NCI-H2227 treated with DMSO at 0.1 percent for 48 hours (cell line): Measurements from ENCODE around the gene DPP10.

Experiments used
- DNase-seq: peaks from one replicate; lab custom pipeline; 2025; lab: John Stamatoyannopoulos, UW

Gene DPP10

DNA sequence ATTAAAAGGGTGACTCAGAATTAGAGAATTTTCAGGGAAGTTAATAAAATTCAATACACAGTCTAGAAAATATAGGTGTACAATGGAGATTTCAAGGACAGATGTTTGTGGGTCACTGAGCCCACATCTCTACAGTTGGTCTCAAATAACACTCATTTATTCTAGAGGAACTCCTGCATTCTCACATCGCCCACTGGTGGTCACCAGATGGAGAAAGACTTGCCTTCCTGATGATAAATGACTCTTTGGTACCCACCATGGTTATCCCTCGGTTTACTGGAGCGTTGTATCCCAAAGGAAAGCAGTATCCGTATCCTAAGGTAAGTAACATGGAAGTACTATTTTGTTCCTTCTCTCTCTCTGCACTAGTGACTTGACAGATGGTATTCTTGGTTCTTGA lies 1297.1 kb downstream of the DPP10 start:
- DNase-seq = no peak

DNA sequence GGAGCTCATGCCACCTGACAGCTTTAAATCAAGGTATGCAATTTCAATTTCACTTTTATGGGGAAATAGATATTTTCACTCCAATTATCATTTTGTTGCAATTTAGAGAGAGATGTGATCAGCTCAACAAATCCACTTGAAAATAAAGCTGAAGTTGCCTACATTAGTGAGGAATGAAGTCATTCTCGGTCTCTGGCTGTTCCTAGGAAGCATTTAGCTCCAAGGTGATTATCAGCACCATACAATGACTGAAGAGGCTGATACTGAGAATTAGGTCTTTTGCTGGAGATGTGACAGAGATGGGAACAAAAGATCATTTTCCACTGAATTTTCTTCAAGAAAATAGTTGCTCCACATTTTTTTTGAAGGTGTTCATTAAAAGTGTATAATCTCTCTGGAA lies 1303.7 kb downstream of the DPP10 start:
- no peak for DNase-seq

DNA sequence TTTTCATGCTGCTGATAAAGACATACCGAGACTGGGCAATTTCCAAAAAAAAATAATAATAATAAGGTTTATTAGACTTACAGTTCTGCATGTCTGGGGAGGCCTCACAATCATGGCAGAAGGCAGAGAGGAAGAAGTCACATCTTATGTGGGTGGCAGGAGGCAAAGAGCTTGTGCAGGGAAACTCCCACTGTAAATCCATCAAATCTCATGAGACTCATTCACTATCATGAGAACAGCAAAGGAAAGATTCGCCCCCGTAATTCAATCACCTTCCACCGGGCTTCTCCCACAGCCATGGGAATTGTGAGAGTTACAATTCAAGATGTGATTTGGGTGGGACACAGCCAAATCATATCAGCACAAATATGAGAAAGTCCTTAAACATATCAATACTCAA lies 1314.8 kb downstream of the DPP10 start:
- no peak for DNase-seq

DNA sequence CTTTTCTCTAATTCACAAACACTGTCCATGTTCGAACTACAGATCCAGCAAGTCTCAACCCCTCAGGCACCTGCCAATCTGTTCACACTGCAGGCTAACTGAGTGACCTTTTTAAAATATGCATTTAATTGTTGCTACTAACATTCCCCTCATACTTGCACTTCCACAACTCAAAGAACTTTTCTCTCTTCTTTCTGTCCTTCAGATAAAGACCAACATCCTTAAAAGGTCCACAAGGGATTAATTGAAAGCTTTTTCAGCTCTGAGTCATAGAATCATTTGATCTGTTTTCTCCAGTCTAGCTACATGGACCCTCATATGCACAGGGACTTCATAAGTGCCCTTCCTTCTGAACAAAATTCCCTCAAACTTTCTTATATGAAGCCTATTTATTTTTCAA lies 1321.2 kb downstream of the DPP10 start:
- no peak for DNase-seq

DNA sequence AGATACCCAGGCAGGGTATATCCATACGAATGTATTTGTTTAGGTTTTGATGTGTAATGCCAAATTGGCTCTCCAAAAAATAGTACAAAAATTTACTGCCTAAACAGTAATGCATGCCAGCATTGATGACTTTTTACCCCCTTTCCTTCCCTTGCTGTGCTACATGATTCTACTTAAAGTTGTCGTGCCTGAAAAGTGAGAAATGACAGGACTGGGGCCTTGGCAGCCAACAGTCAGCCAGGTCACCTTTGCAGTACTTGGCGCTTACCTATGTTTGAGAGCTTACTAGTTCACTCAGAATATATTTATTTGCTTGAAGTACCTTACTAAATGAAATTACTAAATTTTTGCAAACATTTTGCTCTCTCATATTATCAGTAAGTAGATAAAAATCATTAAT lies 1329.1 kb downstream of the DPP10 start:
- no peak for DNase-seq

DNA sequence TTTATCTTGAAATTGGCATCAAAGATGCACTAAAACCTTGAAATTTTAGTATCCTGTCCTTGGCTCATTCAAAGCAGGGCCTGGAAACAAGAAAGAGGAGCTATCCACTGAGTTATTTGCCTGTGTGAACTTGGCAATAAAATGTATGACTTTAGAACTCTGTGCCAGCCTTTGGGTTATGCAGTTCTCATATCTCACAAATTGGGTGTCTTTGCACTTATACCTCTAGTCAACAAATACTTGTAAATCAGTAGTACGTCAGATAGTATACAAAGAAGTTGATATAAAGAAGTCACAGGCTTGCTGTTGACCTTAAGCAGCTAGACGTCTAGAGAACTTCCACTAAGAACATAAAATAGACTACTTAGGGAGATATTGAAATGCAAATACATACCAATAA lies 1331.9 kb downstream of the DPP10 start:
- DNase-seq = no peak

DNA sequence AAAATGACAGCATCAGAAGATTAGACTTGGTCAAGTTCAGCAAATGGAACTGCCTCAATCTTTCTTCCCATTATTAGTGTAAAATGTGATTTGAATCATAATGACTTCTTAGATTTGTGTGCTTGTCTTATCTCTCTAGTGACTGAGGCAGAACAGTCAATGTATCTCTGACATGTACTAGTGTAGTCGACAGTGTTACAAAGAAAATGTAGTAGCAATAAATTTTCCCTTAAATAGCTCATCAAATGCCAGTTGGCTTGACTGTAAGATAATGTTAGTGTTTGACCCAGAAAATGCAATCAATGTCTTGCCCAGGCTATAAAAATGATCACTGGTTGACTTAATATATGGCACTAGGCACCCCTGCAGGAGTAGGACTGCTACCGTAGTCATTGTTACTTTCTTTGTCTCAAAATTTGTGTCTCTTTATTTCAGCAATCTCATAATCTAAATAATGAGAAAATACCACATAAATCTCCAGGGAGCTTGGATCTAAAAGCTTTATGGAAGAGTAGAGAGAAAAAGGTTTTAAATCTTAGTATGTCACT lies 1336.7 kb downstream of the DPP10 start:
- DNase-seq = no peak

DNA sequence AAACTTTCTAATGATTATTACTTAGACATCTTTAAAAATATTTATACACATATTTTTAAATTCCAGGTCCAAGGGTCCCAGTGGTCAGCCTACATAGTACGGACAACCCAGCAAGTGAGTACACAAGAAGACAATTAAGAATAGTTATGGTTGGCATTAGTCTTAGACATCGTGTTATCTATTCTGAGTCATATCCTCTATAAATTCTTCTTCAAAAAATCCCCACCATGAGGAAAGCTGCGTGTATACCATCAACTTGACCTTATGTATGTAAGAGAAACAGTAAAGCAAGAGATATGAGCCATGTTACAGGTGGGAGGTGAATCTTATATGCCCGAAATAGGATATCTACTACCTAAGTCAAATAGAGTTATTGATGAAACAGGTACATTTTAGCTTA lies 1339.8 kb downstream of the DPP10 start:
- DNase-seq = no peak

DNA sequence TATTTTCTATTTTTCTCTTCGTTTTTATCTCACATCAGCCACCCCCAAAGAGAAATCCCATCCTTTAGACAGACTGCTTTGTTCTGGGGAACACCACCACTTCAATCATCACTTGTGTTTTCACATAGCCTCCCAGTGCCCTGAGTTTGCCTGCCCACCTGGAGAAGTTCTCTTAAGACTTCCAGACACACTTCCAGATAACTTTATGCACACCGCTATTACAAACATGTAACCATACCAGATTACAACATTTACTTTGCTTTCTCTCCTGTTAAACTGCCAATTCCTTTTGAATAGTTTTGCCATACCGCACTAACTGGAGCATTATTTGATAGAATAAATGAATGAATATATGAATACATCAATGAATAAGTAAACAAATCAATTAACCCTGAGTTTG lies 1353.6 kb downstream of the DPP10 start:
- DNase-seq = no peak

DNA sequence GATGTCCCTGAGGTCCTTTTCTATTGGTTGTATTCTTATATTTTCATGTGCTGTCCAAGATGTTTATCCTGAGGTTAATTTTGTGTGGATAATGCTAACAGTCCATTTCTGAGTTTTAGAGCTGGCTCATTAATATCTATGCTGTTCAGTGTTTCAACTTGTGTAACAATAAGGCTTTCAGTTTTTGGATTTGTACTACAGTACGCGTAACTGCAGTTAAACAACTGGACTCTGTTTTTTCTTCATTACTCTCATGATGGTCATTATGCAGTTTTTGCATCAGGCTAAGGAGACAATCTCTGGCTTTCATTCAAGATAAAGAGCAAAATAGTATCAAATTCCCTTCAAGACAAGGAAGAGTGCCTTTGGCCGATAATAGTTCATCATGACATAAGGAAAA lies 1364.8 kb downstream of the DPP10 start:
- DNase-seq = no peak

DNA sequence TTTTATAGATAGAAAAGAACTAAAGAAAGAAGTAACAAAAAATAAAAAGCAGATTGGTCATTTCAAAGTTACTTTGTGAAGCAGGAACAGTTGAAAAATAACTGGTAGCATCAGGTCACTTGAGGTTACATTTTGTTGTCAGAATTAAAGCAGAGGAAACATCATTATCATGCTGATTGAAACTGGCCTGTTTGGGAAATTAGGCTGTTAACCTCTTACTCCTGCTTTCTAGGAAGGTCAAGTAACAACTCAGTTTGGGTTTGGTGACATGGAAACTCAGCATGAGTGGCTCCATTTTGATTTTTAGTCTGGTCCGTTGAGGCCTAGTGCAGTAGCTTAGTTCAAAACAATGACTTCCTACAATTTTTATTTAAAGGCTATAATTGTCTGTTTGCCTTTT lies 1383.5 kb downstream of the DPP10 start:
- no peak for DNase-seq

DNA sequence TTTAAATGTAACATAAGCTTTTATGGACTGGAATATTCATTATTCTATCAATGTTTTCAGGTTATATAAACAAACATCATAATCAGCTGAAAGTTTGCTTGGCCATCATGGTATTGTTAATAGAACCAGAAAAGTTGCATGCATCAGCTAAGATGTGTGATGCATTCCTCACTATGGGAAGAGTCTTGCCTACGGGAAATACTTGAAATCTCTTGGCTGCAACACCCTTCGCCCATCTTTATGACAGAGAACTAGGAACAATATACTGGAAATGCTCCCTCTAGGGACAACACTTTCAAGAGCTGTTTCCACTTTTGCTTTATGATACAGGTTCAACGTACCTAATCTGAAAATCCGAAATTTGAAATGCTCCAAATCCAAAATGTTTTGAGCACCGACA lies 1390.8 kb downstream of the DPP10 start:
- no peak for DNase-seq

DNA sequence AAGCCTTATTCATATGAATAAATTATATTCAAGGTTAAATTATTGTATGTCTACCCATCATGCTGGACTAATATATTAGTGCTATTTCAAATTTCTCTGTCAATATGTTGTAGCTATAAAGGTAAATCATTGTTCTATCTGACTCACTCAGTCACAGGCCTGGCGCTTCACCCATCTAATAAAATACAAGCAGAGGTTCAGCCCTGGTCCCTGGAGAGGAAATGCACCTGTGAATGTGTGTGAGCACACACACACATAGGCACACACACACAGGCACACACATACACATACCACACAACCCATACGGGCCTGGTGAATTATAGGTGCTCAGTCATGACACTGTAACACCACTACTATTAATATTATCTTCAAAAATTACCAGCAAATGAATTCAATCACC lies 1396.1 kb downstream of the DPP10 start:
- no peak for DNase-seq

DNA sequence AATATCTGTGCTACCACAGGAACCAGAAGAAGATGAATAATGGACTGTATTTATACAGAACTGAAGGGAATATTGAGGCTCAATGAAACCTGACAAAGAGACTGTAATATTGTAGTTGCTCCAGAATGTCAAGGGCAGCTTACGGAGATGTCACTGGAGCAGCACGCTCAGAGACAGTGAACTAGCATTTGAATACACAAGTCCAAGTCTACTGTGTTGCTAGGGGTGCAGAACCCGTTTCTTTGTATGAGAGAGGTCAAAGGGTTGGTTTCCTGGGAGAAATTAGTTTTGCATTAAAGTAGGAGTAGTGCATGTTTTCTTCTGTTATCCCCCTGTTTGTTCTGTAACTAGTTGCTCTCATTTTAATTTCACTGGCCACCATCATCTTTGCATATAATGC lies 1399.9 kb downstream of the DPP10 start:
- DNase-seq = no peak

DNA sequence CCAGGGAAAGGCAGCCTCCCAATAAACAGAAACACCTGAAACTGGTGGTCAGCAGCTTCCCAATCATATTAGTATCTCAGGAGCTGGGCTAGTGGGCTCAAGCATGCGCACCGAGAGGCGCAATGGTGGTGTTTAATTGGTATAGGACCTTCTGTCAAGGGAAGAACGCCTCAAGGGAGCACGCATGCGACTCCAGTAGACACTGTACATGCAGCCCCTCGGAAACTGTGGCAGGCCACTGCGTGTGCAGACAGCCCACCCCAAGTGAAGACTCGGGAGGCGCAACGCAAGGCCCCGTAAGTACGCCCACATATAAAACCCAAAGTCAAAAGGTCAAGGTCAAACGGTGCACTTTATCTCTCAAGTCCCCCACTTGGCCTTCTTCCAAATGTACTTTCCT lies 1405.8 kb downstream of the DPP10 start:
- DNase-seq = no peak

DNA sequence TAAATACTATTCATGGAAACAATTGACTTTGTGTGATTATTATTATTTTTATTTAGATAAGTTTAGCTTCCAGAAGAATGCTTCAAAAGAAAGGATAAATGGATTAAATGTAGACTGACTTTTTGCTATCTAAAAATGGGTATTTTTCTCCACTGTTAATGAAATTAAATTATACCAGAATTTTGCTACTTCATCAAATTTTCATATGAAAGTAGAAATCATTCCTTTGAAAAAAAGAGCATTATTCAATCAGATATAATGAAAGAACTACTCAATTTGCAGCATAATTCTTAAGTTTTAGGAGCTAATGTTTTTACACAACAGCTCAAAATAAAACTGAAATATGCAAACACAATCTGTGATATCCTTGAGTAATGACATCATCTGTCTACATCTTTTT lies 1424.6 kb downstream of the DPP10 start:
- no peak for DNase-seq

DNA sequence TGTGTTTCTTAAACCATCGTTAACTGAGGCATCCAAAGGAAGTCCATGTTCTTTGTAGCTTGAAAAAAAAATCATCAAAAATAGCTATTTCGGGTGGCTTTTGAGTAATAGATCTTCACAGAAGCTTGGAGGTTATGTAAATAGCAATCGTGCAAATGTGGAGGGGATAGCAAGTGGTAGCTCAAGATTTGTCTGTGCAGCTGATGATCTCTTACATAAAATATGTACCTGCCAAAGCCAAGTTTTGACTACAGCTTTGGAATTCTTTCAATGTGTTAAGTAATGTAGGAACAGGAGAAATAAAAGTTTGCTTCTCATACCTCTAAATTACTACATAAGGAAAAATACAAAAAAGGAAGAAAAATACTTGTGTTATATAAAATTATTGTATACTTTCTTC lies 1432.0 kb downstream of the DPP10 start:
- no peak for DNase-seq

DNA sequence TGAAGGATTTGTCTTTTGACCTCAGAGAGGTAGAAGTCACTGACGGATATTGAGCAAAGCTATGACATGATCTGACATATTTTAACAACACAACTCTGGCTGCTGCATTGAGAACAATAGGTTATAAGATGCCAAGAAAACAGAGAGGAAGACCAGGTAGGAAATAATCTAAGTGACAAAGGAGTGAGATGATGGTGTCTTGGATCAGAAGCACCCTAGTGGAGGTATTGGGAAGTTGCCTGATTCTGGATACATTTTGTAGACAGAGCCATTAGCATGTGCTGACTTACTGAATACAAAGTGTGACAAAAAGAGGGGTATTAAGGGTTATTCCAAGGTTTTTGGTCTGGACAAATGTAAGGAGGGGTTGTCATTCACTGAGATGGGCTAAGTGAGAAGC lies 1438.1 kb downstream of the DPP10 start:
- no peak for DNase-seq

DNA sequence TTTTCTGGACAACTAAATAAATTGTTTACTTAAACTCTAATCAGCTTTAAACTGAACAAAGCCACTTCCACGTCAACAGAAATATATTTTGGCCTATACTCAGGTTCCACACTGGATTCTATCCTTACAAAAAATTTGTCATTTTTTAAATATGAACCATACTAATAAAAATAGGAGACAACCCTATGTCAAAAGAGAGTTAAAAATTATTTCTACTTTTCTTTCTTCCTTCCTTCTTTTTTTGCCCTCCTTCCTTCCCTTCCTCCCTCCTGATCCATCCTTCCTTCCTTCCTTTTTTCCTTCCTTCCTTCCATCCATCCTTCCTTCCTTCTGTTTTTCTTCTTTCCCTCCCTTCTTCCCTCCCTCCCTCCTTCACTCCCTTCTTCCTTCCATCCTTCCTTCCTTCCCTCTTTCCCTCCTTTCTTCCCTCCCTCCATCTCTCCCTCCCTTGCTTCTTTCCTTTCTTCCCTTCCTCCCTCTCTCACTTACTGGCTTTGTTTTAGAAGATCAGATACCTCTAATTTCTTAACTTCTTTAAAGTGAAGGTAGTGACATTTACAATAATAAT lies 1444.9 kb downstream of the DPP10 start:
- DNase-seq = no peak
